Smooth muscle cell (in vitro differentiated cells): ENCODE data around the gene AGBL1. TPM values are rescaled to one million over a fixed set of nuclear protein-coding genes. Genes with fewer than 3 reads are reported as not detected.
A peak's percentile ranks its signal among the peaks of the same experiment; 100 is the strongest.

Experiments
- DNase-seq: peaks from one replicate; lab custom pipeline; 2025; ENCODE audit not compliant: unreplicated experiment; lab: John Stamatoyannopoulos, UW
- H2AFZ ChIP-seq: fragments of 200-600 bp; sonication (generic); 2 replicates; pipeline ENCODE4 v1.6.0; 2016; ENCODE audit warnings: antibody characterized with exemption, low read depth, mild to moderate bottlenecking
- H3F3A ChIP-seq: fragments of 200-600 bp; sonication (generic); 2 replicates; pipeline ENCODE4 v1.6.0; 2017; ENCODE audit warnings: antibody characterized with exemption, low read depth
- H3K27ac ChIP-seq: fragments of 200-600 bp; sonication (generic); 2 replicates; pipeline ENCODE4 v1.5.1; 2016; ENCODE audit warnings: low read depth, mild to moderate bottlenecking
- H3K27me3 ChIP-seq: fragments of 200-600 bp; sonication (generic); 2 replicates; pipeline ENCODE4 v1.6.1; 2016; ENCODE audit warnings: low read depth, mild to moderate bottlenecking
- H3K36me3 ChIP-seq: fragments of 200-600 bp; sonication (generic); 2 replicates; pipeline ENCODE4 v1.5.1; 2016; ENCODE audit warnings: low read depth
- H3K4me1 ChIP-seq: fragments of 200-600 bp; sonication (generic); 2 replicates; pipeline ENCODE4 v1.5.1; 2016; ENCODE audit warnings: low read depth
- H3K4me2 ChIP-seq: fragments of 200-600 bp; sonication (generic); 2 replicates; pipeline ENCODE4 v1.6.0; 2016; ENCODE audit warnings: mild to moderate bottlenecking
- H3K4me3 ChIP-seq: fragments of 200-600 bp; sonication (generic); 2 replicates; pipeline ENCODE4 v1.5.1; 2016; ENCODE audit warnings: mild to moderate bottlenecking
- H3K79me2 ChIP-seq: fragments of 200-600 bp; sonication (generic); 2 replicates; pipeline ENCODE4 v1.6.0; 2016; ENCODE audit warnings: low read depth, mild to moderate bottlenecking
- H3K9ac ChIP-seq: fragments of 200-600 bp; sonication (generic); 2 replicates; pipeline ENCODE4 v1.6.0; 2016; ENCODE audit warnings: low read depth
- H3K9me3 ChIP-seq: fragments of 200-600 bp; sonication (generic); replicated peaks from 2 replicates; pipeline ENCODE4 v1.5.1; 2016; ENCODE audit warnings: low read depth
- H4K20me1 ChIP-seq: fragments of 200-600 bp; sonication (generic); 2 replicates; pipeline ENCODE4 v1.6.0; 2016; ENCODE audit warnings: low read depth
- CTCF ChIP-seq: fragments of 200-600 bp; sonication (generic); IDR thresholded peaks from 2 replicates; pipeline ENCODE4 v1.5.1; 2017; ENCODE audit warnings: borderline replicate concordance, mild to moderate bottlenecking, antibody characterized with exemption; ENCODE audit not compliant: insufficient read depth, poor library complexity, severe bottlenecking
- whole genome bisulfite sequencing: methylation state at CpG from one replicate; pipeline ENCODE4 v1.1.7; 2016; ENCODE audit warnings: low lambda C conversion rate; 5-methylcytosine and 5-hydroxymethylcytosine counted together
- polyA plus RNA-seq: library from polyadenylated mRNA; unstranded; fragments of >200 nt; fragmentation: Nextera tagmentation; extraction: Ambion mirVana; gene quantifications from 2 replicates; pipeline ENCODE4 v1.2.1, GENCODE V29; 2016
- total RNA-seq: library from RNA; depleted of rRNA; stranded (reverse); fragments of >200 nt; gene quantifications from 2 replicates; pipeline ENCODE4 v1.2.3, GENCODE V29; 2014

The AGBL1 gene
- total and polyA plus RNA-seq, 2 experiments from 2014 or later, result not detected

GRCh38 chr15:86336051-86336788 lies 256.5 kb downstream of the AGBL1 start:
- Histone ChIP-seq H3K4me1 (no peaks in the 10 kb centered on the region), H3K27ac (peak overlapping the region; percentile 7)

GRCh38 chr15:86337071-86337470 lies 257.4 kb downstream of the AGBL1 start:
- H3K4me1 ChIP-seq, result no peaks in the 10 kb centered on the region
- no peak for DNase-seq
- H3K79me2 ChIP-seq, result no peaks in the 10 kb centered on the region
- no peaks in the 10 kb centered on the region for H3K36me3 ChIP-seq
- no peak overlapping the region for H3K4me3 ChIP-seq
- H3K27me3 ChIP-seq, result no peaks in the 10 kb centered on the region
- H3F3A ChIP-seq, result no peaks in the 10 kb centered on the region
- no peak overlapping the region for H3K9ac ChIP-seq
- no peaks in the 10 kb centered on the region for H4K20me1 ChIP-seq
- no peak overlapping the region for H3K27ac ChIP-seq
- WGBS, result 90% methylated on average over 2 of the region's 2 CpGs
- no peak overlapping the region for H3K4me2 ChIP-seq
- H2AFZ ChIP-seq, result no peak overlapping the region
- no peak for TF ChIP-seq CTCF
- no peaks in the 10 kb centered on the region for H3K9me3 ChIP-seq

More at GRCh38 chr15:86336051-86336788, 256.5 kb downstream of the AGBL1 start:
- H3K36me3 ChIP-seq, result no peaks in the 10 kb centered on the region
- no peaks in the 10 kb centered on the region for H3K79me2 ChIP-seq
- peak overlapping the region; percentile 26 for H3K4me2 ChIP-seq
- H3K4me3 ChIP-seq, result no peak overlapping the region
- H3F3A ChIP-seq, result no peaks in the 10 kb centered on the region
- no peaks in the 10 kb centered on the region for H3K9me3 ChIP-seq
- WGBS, result 52% methylated on average over 6 of the region's 6 CpGs
- no peaks in the 10 kb centered on the region for H3K27me3 ChIP-seq
- no peak for DNase-seq
- no peaks in the 10 kb centered on the region for H4K20me1 ChIP-seq
- no peak overlapping the region for H2AFZ ChIP-seq
- no peak for TF ChIP-seq CTCF
- no peak overlapping the region for H3K9ac ChIP-seq

- H3K9ac ChIP-seq, result no peak overlapping the region
- H3K4me3 ChIP-seq, result no peak overlapping the region
- no peak overlapping the region for H3K27ac ChIP-seq
- no peaks in the 10 kb centered on the region for H3F3A ChIP-seq
- no peak for DNase-seq
- WGBS, result 81% methylated on average over 2 of the region's 2 CpGs
- H3K36me3 ChIP-seq, result no peaks in the 10 kb centered on the region
- H3K79me2 ChIP-seq, result no peaks in the 10 kb centered on the region
- H3K9me3 ChIP-seq, result no peaks in the 10 kb centered on the region
- no peaks in the 10 kb centered on the region for H3K4me1 ChIP-seq
- H3K27me3 ChIP-seq, result no peaks in the 10 kb centered on the region
- no peaks in the 10 kb centered on the region for H4K20me1 ChIP-seq
- no peak overlapping the region for H2AFZ ChIP-seq
- no peak for TF ChIP-seq CTCF
- no peak overlapping the region for H3K4me2 ChIP-seq
Observed at GRCh38 chr15:86347245-86347644, 267.6 kb downstream of the AGBL1 start.

GRCh38 chr15:86349565-86349964 lies 269.9 kb downstream of the AGBL1 start:
- no peaks in the 10 kb centered on the region for H3K36me3 ChIP-seq
- H3F3A ChIP-seq, result no peaks in the 10 kb centered on the region
- no peaks in the 10 kb centered on the region for H3K79me2 ChIP-seq
- TF ChIP-seq CTCF, result no peak
- no peaks in the 10 kb centered on the region for H3K27me3 ChIP-seq
- no peak overlapping the region for H2AFZ ChIP-seq
- H4K20me1 ChIP-seq, result no peaks in the 10 kb centered on the region
- whole genome bisulfite sequencing, result 88% methylated on average over 1 of the region's 1 CpG
- H3K9me3 ChIP-seq, result no peaks in the 10 kb centered on the region
- H3K4me2 ChIP-seq, result no peak overlapping the region
- no peak overlapping the region for H3K27ac ChIP-seq
- H3K4me3 ChIP-seq, result no peak overlapping the region
- no peak for DNase-seq
- no peaks in the 10 kb centered on the region for H3K4me1 ChIP-seq
- no peak overlapping the region for H3K9ac ChIP-seq
